HG03378 (cell line): Measurements from ENCODE around the gene DCN.
"Not testable (repeated sequence)": the region's sequence is repeated elsewhere in the genome, so short reads cannot be mapped to it uniquely, and the experiment has no call there.

Experiments
- ATAC-seq: cut with Tn5 transposase; IDR thresholded peaks from one replicate; pipeline ENCODE4 v1.9.1; 2021; ENCODE audit warnings: mild to moderate bottlenecking, moderate library complexity; ENCODE audit not compliant: unreplicated experiment

Gene DCN, protein sequence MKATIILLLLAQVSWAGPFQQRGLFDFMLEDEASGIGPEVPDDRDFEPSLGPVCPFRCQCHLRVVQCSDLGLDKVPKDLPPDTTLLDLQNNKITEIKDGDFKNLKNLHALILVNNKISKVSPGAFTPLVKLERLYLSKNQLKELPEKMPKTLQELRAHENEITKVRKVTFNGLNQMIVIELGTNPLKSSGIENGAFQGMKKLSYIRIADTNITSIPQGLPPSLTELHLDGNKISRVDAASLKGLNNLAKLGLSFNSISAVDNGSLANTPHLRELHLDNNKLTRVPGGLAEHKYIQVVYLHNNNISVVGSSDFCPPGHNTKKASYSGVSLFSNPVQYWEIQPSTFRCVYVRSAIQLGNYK

DNA sequence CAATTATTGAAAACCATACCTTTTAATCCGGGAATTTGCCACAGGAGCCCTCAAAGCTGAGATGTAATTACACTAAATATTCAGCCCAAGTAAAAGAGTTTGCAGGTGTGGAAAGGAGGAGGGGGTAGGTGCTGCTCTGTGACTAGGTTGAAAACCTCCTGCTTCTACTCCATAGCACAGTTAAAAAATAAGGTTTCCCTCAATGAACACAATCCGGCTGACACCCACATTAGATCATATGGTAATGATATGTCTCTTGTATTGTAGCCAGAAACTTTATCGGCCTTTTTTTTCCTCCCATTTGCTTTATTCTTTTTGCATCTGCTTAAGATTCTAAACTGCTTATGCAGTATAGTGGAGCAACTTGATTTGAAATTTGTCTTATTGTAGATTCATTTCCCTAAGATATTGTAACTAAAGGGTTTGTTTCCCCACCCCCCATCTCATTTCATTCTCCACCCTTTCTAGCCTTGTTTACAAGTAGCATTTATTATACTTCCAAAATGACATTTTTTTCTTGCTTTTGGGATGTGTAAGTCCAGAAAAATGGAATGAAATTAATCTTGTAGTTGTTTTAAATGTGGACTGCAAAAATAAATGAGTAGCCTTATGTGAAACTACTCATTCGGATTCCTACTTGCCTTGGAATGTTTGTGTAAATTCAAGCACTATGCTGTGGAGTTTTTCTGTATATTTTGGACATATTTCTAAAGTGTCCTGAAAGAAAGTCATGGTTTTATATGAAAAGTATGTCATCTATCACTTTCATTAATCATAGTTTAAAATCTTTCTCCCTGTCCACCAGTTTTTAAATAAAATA is at the start of gene DCN:
DCN (minus strand) TSS at position 182 of the 820 bp plus-strand sequence. CDS start 4,265 bp downstream, outside the sequence.
- ATAC-seq: no peak

DNA sequence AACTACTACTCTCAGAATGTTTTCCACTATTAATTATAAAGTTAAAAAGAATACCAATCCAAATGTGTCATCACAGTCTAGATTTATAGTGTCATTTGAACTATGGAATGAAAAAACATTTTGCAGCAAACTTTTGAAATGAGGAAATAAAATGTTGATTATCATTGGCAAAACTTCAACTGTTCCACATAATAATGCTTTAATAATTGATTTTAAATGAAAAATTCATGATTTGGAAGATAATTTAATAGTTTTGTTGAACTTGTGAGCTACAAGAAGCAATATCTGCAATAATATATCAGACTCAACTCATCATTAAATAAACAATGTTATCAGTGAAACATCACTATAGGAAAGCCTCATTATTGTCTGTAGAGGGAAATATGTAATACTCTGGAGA is 48.2 kb upstream of the DCN start:
- no peak for ATAC-seq

DNA sequence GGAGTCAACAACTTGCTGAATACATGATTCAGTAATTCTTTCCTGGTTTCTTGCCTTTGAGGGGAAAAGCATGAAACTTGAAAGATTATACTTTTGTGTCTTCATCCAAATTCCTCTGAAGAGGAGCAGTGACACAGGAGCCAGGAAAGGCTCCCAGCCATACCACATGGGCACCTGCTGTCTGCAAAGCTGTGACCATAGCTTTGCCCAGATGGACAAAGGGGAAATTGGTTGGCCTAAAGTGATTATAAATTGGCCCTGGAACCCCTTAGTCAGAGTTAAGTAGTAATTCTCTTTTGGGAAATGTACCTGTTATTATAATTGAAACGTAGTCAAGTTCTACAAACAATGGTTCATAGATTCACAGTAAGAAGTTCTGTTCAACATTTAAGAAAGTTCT is 44.3 kb upstream of the DCN start:
- no peak for ATAC-seq

DNA sequence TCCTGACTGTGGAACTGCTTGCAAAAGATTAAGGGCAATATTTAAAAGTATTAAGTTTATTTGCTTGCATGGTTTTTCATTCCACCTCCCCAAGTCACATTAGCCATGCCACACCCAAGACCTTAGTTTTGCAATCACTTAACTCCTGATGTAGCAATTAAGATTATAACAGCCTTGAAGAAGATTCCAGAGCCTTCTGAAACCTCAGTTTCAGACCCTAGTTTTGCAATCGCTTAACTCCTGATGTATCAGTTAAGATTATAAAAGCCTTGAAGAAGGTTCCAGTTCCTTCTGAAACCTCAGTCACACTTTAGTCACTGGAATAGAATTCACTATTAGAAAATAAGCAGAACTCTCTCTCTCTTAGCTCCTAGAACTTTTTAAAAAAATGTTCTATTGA is 42.7 kb upstream of the DCN start:
- ATAC-seq: no peak

DNA sequence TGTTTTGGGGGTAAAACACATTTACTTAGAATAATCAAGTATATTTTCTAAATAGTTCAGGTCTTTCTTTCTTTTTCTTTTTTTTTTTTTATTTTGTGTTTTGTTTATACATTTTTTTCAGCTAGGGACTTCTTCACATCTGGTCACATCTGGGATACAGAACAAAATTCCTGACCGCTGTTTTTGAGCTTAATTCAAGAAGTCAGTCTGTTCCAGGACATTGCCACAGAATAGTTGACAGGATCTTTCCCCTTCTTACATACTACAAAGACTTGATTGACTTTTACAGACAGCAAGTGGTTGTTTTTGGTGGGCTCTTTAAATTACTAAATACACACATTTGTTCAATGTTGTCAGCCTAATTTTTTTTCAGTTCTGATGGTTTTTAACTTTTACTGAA is 41.8 kb upstream of the DCN start:
- no peak for ATAC-seq

DNA sequence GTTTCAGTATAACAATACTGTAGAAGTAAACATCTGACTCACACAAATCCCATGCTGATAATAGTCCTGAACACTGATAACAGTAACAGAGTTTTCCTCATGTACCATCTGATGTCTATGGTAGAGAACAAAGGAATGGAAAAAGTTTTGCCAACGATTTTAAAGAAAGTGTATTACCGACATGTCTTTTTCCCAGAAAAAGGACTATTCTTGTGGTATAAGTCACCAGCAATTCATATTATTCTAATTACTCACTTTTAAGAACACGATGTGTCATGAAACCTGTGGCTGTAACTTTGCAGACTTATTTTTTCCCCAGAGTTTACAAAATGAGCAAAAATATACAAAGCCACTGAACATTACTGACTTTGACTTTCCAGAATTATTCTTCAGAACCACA is 40.1 kb upstream of the DCN start:
- no peak for ATAC-seq

DNA sequence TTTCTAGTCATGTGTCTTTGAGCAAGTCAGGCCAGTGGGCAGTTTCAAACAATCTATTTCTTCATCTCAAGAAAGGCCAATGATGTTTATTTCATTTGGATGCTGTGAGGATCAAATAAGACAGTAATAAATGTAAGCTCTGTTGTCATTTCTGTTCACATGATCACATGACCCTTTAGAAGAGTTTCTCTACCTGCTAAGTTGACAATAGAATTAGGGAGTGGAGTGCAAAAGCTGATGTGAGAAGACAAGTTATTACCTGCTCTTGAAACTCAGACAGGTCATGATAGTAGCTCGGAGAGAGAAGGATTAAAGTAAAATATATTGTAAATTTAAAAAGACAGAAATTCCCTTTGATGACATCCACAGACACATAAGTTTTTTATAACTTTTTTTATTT is 37.3 kb upstream of the DCN start:
- ATAC-seq: no peak

DNA sequence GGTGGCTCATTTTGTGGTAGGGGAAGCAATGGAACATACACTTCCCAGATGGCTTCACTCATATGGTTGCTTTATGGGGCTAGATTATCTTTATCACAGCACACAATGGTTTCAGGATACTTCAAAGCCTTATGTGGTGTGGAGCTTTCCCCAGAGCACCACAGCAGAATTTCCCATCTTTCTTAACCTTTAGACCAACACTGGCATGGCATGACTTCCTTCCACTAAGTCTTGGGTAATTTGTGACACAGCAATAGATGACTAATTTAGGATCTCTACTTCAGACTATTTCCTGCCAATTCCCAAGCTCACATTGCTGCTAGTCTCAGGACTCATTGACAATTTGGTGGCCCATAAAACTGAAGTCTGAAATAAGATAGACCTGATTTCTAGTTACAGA is 36.9 kb upstream of the DCN start:
- ATAC-seq: no peak

DNA sequence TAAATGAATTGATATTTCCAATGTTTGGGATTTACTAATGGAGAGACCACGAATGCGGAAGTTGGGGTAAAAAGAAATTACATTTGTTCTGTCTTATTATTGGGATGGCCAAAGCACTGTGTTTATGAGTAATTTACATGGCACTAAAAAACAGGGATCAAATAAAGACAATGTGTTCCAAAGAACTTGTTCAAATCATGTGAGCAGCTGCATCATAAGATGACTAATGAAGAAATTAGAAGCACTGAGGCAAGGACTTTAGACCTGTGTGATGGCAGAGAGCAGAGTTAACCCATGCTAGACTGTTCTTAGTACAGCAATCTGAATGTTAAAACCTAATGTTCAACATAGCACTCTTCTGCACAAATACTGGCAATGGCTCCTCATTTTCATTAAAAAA is 34.3 kb upstream of the DCN start:
- no peak for ATAC-seq

DNA sequence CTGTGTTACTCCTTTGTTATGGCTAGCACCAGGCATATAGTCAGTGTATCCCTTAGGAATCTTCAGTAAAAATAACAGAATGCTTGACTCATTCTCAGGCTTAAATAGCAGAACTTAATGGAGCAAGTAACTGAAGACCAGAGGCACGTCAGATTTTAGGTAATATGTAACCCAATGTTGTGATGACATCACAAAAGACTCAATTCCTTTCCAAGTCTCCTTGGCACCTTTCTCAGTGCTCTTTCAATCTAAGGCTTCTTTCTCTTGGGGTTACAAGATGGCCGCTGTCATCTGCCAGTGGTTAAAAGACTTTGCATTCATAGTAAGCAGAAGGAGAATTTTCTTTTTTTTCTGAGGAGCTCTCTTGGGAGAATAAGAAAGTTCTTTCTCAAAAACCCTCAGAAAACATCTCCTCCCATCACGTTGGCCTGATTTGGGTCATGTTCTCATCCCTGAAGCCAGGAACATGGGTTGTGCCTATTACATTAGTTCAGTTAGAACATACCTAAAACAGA is 33.4 kb upstream of the DCN start:
- ATAC-seq: no peak

DNA sequence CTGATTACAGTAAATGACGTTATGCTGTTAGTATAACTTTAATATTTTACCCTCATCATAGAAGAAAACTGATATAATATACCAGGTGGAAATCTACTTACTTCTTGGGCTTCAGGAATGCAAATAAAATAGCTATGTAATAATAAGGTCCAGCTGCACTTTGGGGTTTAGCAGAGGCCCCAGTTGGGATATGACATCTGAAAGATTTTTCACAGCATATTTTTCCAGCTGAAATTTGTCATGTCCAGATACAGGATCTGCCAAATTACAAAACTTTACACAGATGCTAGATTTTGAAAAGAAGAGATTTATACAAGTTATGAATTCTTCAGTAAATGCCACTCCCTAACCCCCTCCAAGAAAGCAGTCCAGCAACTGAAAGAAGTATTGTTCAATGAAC is 29.2 kb upstream of the DCN start:
- no peak for ATAC-seq

DNA sequence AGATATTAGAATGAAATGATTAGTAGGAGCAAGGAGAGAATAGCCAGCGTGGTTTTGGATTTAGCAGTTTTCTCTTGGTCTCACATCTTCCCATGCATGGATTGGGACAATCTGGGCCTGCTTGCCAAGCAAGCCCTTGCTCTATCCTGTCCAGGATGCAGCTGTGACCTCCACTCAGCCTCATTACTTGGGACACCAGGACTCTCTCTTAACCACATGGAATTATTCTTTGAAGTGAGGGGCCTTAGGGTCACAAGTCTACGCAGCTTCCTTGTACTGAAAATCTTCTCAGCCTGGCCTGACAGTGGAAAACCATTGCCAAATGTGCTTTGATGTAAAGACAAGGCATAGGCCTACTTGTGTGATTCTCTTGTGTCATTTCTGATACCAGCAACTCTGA is 28.0 kb upstream of the DCN start:
- no peak for ATAC-seq

DNA sequence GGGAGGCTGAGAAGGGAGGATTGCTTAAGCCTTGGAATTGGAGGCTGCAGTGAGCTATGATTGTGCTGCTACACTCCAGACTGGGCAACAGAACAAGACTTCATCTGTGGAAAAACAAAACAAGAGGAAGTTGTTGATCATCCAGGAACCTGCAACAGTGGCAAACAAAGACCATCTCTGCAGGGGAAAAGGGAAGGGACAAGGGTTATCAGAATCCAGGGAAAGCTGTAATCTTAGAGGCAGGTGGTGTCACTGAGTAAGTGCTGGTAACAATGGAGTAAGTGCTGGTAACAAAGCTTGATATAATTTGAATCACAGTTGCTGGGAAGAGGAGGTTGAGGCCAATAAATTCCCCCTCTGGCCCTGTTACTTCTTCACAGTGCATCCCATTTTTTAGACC is 27.5 kb upstream of the DCN start:
- ATAC-seq: no peak

DNA sequence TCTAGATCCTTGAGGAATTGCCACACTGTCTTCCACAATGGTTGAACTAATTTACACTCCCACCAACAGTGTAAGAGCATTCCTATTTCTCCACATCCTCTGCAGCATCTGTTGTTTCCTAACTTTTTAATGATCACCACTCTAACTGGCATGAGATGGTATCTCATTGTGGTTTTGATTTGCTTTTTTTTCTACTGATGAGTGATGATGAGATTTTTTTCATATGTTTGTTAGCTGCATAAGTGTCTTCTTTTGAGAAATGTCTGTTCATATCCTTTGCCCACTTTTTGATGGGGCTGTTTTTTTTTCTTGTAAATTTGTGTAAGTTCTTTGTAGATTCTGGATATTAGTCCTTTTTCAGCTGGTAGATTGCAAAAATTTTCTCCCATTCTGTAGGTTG is 24.7 kb upstream of the DCN start:
- not testable (repeated sequence) for ATAC-seq

DNA sequence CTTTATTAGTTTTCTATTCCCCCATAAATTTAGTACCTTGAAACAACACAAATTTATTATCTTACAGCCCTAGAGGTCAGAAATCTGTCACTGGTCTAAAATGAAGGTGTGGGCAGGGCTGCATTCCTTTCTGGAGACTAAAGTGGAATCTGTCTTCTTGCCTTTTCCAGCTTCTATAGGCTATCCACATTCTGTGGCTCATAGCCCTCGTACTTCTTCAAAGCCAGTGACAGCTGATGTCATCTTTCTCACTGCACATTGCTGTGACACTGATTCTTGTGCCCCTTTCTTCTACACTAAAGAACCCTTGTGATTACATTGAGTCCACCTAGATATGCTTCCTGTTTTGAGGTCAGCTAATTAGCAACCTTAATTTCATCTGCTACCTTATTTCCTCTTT is 23.2 kb upstream of the DCN start:
- ATAC-seq: no peak

DNA sequence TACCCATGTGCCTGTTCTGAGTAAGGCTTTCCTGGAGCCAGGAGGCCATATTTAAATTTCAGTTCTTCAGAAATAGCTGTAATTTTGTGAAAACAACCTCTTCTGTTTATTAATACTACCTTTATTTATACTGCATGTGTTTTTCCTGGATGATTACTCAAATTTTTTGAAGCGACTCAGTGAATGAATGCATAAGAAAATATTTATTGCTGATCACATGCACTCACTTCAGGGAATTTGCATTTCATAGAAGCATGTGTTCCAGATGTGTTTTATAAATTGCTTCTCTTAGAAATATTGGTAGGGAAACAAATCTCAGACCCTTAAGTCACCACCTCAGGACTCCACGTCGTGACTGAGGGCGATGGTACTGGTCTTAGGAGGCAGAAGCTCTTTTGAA is 21.8 kb upstream of the DCN start:
- no peak for ATAC-seq

DNA sequence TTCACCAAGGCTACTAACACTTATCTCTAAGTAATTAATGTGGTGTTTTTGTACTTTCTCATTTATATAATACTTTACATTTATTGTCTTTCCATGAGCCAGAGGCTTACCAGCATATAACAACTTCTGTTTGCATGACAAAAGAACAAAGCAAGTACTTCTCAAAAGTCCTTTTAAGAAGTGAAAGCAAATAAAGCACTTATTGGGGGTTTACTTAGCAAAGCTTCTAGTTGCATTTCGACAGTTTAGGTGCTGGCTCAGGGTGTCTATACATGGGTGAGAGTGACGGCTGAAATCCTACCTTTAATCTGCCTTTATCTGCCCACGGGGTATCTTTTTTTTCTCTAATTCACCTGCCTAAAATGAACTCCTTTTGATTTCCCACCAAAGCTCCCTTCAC is 21.0 kb upstream of the DCN start:
- ATAC-seq: no peak

DNA sequence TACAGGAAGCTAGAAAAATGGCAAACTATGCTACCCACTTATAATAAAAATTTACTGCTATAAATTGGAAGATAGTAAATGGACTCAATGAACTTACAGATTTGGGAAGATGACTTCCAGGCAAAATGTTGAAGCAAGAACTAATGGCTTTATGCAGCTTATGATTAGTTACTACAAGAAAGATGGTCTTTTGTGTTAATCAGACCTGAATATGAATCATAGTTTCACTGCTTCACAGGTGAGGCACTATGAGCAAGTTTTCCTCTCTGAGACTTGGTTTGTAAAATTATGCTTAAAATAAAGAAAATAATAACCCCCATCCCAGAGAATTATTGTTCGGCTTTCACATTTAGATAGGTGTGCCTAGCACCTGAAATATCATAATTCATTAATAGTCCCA is 19.8 kb upstream of the DCN start:
- no peak for ATAC-seq

DNA sequence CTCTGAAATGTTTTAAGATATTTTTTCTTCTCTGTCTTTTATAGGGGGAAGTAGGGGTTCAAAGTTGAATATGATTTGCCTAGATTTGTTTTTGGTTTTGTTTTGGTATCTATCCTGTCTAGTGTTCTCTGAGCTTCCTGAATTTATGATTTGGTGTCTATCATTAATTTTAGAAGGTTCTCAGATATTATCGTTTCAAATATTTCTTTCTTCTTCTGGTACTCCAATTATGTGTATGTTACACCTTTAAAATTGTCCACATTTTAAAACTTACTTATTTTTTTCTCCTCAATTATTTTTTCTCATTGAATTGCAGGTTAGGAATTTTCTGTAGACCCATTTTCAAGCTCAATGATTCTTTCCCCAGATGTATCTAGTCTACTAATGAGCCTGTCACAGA is 13.8 kb upstream of the DCN start:
- no peak for ATAC-seq

DNA sequence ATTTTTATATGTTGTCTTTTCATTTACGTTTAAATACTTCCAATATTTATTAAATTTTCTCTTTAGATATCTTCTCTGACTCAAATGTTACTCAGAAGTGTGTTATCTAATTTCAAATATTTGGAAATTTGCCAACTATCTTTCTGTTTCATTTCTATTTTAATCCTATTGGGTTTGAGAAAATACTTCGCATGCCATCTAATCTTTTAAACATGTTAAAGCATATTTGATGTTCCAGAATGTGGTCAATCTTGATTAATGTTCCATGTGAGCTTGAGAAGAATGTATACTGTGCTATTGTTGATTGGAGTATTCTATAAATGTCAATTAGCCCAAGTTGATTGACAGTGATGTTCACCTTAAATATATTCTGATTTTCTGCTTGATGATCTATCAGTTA is 11.9 kb upstream of the DCN start:
- ATAC-seq: no peak

DNA sequence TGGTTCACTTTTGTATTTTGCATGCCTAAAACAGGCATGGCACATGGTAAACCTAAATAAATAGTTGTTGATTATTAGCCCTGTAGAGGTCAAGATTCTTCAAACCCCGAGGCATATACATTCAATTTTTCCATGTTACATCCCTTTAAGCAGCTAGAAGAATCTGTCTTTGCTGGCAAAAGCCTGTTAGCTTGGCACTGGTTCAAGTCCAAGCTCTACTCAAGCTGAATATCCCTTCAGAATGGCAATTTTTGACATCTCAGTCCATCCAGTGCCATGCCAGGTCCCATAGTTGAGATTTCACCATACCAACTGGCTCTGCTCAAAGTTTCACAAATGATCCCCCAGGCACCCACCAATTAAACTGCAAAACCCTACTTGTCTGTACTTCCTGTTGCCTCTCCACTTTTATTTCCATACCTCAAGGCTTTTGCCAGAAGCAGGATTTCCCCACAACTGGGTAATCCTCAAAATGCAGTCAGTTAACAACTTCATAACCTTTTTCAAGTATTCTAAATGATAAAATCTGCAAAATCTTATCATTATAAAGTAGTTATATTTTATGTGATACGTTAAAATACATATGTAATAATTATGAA is 9.0 kb upstream of the DCN start:
- ATAC-seq: no peak

DNA sequence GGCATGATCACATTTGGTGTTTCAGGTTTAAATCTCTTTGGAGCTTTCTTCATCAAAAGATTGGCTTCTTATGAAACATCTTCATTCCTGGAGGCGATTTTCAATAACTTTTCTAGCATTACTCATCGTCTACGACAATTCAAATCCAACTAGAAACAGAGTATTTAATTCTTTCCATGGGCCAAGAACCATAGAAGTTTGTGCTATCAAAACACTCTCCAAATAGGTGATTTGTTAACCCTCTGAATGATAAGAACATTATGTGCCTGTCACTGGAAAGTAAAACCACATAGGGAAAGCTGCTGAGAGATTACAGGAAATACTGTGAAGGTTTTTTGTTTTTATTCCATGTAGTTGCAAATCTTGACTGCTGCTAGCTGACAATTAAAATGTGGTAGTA is 6.9 kb upstream of the DCN start:
- no peak for ATAC-seq
